Stimulated activated naive CD8-positive, alpha-beta T cell treated with anti-CD3 and anti-CD28 coated beads, Interleukin-15, Interleukin-2, amounts not matched to agents 100 ng/mL and 50 ng/mL, for 24 hours (primary cell): ENCODE measurements around the gene GALT.

ENCODE experiments used
- H3K27ac Mint-ChIP-seq: one replicate; pipeline ENCODE4 v1.8.0; 2021; ENCODE audit warnings: mild to moderate bottlenecking, mixed read lengths
- H3K27me3 Mint-ChIP-seq: one replicate; pipeline ENCODE4 v1.8.0; 2021; ENCODE audit warnings: mixed read lengths
- H3K36me3 Mint-ChIP-seq: one replicate; pipeline ENCODE4 v1.8.0; 2021; ENCODE audit warnings: low read depth, mixed read lengths
- H3K4me1 Mint-ChIP-seq: one replicate; pipeline ENCODE4 v1.8.0; 2021; ENCODE audit warnings: low read depth, mixed read lengths
- H3K4me3 Mint-ChIP-seq: one replicate; pipeline ENCODE4 v1.8.0; 2021; ENCODE audit warnings: mild to moderate bottlenecking, mixed read lengths
- H3K9me3 Mint-ChIP-seq: one replicate; pipeline ENCODE4 v1.8.0; 2021; ENCODE audit warnings: mixed read lengths

Gene GALT

DNA sequence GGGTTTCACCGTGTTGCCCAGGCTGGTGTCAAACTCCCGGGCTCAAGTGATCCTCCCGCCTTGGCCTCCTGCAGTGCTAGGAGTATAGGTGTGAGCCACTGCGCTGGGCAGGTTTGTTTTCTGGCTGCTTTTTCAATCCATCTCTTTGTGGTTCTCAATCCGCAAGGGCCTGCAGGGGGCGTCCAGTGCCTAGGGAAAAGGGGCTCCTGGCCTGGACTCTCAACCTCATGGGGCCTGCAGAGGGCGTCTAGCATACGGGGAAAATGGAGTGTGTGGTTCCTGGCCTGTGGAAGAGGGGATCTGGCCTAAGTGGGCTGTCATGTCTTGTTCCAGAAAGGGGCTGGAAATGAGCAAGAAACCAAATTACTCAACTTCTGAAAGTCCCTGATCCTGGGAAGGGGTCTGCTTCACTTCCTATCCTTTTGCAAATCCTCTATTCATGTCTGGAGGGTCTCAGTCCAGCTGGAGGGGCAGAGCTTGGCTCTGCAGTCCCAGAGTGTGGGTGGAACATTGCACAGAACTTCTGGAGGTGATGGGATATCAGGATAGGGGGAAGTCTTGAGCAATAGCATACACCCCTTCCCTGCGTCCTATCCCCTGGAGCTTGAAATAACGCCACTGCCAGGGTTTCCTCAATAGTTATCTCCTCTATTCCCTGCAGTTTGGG is 28.7 kb downstream of the GALT start:
- no peak overlapping the region for H3K4me3 Mint-ChIP-seq
- H3K36me3 Mint-ChIP-seq, result no peaks in the 10 kb centered on the region
- no peaks in the 10 kb centered on the region for H3K27me3 Mint-ChIP-seq
- H3K9me3 Mint-ChIP-seq, result peaks cover 8% of the 10 kb centered on the region
- no peak overlapping the region for H3K27ac Mint-ChIP-seq
- no peaks in the 10 kb centered on the region for H3K4me1 Mint-ChIP-seq

DNA sequence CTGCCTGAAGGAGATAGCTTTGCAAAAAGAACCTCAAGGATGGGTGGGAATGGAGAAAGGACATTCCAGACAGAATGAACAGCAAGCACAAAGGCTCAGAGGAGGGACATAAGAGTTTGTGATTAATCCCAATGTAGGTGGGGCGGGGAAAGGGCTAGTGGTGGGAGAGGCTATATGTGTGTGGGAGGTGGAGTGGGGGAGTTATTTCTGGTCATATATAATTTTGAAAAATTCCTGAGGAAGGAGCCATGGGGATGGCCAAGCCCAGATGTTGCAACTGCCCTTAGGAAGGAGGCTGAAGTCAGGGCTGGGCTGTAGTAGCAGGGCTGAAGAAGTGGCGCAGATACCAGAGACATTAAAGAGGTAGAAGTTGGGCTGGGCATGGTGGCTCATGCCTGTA is 29.4 kb downstream of the GALT start:
- H3K27ac Mint-ChIP-seq, result no peak overlapping the region

DNA sequence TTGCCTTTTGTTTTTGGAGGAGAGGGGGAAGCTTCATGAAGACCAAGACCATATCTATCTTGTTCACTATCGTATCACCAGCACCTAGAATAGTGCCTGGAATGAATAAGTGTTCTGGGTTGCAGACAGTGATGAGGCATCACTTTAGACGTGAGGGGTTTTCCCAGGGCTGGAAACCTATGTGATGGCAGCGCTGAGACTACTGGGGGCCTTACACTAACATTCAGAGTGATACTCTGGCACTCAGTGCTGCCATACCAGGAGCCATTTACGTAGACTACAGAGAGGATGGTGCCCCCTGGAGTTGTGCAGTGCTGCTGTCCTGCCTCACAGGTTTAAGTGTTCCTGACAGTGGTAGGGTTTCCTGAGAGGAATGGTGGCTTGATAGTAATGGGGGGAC is 37.7 kb downstream of the GALT start:
- no peaks in the 10 kb centered on the region for H3K36me3 Mint-ChIP-seq
- no peaks in the 10 kb centered on the region for H3K9me3 Mint-ChIP-seq
- H3K27me3 Mint-ChIP-seq, result no peaks in the 10 kb centered on the region
- H3K27ac Mint-ChIP-seq, result no peak overlapping the region
- H3K4me1 Mint-ChIP-seq, result peaks cover 8% of the 10 kb centered on the region
- no peak overlapping the region for H3K4me3 Mint-ChIP-seq

More for the DNA sequence above, 29.4 kb downstream of the GALT start:
- H3K4me3 Mint-ChIP-seq, result no peak overlapping the region
- no peaks in the 10 kb centered on the region for H3K4me1 Mint-ChIP-seq
- no peaks in the 10 kb centered on the region for H3K27me3 Mint-ChIP-seq
- peaks cover under 1% of the 10 kb centered on the region for H3K9me3 Mint-ChIP-seq
- H3K36me3 Mint-ChIP-seq, result no peaks in the 10 kb centered on the region

DNA sequence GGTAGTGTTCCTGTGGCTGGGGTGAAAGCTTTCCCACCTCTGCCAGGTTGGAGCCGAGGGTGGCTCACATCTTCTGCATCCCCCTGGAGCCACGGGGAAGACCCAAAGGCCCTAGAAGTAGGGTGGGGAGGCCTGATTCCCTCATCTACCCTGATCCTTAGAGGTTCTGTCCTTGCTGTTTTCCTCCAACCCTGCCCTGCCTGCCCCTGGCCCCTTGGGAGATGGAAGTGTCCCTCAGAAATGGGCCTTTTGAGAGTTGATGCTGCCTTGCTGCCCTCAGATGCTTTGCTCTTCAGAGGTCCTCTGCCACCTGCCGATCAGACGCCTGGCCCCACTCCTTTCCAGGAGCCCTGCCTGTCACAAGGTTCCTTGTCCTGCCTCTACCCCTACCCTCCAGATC is 38.3 kb downstream of the GALT start:
- H3K27me3 Mint-ChIP-seq, result no peaks in the 10 kb centered on the region
- no peaks in the 10 kb centered on the region for H3K9me3 Mint-ChIP-seq
- no peak overlapping the region for H3K27ac Mint-ChIP-seq
- no peak overlapping the region for H3K4me3 Mint-ChIP-seq
- H3K4me1 Mint-ChIP-seq, result peaks cover 8% of the 10 kb centered on the region
- H3K36me3 Mint-ChIP-seq, result no peaks in the 10 kb centered on the region

DNA sequence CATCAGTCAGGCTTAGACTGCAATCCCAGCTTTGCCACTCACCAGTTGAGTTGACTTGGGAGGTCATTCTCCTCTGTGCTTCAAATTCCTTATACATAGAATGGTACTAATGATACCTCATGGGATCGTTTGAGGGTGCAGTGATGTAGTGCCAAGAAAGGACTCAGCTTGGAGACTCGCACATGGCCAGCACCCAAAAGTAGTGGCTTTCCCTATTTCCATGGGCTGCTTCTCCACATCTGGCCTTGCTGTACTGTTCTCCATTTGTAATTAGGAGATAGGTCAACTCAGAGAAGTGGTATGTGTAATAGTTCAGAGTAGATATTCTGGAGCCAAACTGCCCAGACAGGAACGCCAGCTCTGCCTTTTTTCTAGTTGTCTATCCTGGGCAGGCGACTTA is 39.1 kb downstream of the GALT start:
- H3K27ac Mint-ChIP-seq, result no peak overlapping the region
- peaks cover 8% of the 10 kb centered on the region for H3K4me1 Mint-ChIP-seq
- H3K4me3 Mint-ChIP-seq, result no peak overlapping the region
- no peaks in the 10 kb centered on the region for H3K9me3 Mint-ChIP-seq
- H3K27me3 Mint-ChIP-seq, result no peaks in the 10 kb centered on the region
- no peaks in the 10 kb centered on the region for H3K36me3 Mint-ChIP-seq

DNA sequence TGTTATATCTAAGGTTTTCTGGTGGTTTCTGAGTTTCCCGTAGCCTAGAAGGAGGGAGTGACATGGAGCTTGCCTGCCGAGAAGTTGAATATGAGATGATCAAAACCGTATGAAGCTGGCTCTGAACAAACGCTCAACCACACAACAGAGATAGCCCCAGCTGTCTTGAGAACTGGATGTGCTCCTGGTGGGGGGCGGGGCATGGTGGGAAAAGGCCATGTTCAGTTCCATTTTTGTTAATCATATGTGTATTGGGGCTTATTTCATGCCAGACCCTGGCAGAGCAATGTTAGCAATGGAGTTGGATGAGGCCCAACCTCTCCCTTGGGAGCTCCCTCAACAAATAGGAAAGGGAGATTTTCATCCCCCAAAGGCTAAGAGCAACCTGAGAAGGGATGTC is 39.8 kb downstream of the GALT start:
- H3K4me1 Mint-ChIP-seq, result peaks cover 8% of the 10 kb centered on the region
- no peaks in the 10 kb centered on the region for H3K9me3 Mint-ChIP-seq

DNA sequence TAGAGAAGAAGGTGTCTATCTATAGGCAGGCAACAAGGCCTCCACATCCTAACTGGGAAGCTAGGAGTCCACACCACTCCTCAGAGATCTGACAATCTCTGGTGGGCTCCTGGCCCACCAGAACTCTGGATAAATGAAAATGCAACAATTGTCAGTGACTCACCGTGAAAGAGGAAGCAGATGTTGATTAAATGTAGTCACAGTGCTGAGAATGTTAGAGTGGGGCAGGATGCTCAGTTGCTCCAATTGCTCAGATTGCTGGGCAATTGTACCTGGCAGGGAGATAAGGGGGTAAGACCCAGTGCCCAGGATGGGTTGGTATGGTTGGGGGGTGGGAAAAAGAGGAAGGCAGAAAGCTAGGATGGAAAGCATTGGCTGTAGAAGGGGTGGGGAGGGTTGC is 40.3 kb downstream of the GALT start:
- H3K4me1 Mint-ChIP-seq, result peaks cover 8% of the 10 kb centered on the region
- no peaks in the 10 kb centered on the region for H3K27me3 Mint-ChIP-seq
- H3K9me3 Mint-ChIP-seq, result no peaks in the 10 kb centered on the region
- no peak overlapping the region for H3K4me3 Mint-ChIP-seq
- H3K36me3 Mint-ChIP-seq, result no peaks in the 10 kb centered on the region
- no peak overlapping the region for H3K27ac Mint-ChIP-seq

More for the DNA sequence above, 39.8 kb downstream of the GALT start:
- Mint-ChIP-seq H3K4me3 (no peak overlapping the region), H3K36me3 (no peaks in the 10 kb centered on the region), H3K27me3 (no peaks in the 10 kb centered on the region), H3K27ac (no peak overlapping the region)

DNA sequence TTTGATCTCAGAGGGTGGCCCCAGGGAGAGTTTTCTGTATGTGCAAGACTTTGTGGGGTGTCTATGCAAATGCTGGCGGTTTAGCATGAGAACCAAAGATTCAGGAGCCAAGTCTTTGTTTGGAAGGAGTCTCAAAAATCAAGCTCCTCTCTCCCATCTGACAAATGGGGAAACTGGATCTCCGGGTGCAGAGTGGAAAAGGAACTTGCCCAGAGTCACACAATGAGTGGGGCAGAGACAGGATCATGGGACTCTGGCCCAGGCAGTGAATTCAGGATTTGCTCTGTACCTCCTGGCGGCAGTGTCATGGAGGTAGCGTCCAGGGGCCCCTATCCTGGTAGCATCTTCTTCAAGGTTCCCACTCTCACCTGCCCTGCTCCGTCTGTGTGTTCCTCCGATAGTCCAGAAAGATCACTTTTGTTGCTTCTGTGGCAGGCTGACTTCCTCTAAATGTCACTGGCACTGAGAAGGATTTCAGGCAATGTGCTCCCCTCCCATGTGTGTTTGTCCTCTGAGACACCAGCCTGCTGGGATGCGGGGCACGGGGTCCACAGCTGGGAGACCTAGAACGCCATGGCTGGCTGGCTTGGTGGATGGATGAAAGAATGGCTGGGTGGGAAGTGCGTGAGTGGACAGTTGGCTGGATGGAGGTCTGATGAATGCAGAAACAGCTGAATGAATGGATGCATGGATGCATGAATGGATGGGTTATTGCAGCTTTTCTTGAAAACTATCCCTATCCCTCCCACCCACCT is 41.0 kb downstream of the GALT start:
- Mint-ChIP-seq H3K27ac (no peak overlapping the region), H3K4me3 (no peak overlapping the region), H3K36me3 (no peaks in the 10 kb centered on the region), H3K9me3 (no peaks in the 10 kb centered on the region), H3K27me3 (no peaks in the 10 kb centered on the region), H3K4me1 (peaks cover 8% of the 10 kb centered on the region)

DNA sequence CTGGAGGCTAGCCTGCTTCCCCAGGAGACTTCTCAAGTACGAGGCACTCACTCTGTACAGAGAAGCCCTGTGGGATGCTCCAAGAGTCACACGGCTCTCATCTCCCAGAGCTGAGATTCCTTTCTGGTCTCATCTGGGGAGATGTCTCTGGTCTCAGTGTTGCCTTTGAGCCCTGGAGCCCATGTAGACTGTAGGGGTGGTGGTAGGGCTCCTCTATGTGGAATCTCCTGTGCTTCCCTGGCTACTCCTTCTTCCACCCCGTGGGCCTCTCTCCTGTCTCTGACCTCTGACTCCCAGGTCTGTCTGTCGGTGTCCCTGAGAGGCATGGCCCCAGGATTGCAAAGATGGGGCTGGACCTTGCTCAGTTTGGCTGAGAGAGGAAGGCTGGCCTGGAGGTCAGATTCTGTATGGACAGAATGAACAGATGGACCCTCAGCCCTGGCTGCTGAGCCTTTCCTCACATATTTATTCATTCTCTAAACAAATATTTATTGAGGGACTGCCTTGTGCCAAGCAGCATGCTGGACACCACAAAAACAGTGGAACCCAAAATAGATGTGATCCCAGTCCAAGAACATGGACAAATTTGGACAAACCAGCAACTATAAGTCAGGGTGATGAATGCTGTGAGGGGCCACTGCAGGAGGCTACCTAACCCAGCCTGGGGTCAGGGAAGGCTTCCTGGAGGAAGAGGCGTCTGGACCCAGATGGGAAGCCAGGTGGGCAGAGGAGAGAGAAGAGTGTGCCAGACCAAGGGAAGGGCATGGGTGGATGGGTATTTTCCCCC is 42.0 kb downstream of the GALT start:
- Mint-ChIP-seq H3K27me3 (no peaks in the 10 kb centered on the region), H3K4me3 (no peak overlapping the region), H3K27ac (no peak overlapping the region), H3K9me3 (no peaks in the 10 kb centered on the region), H3K4me1 (peaks cover 8% of the 10 kb centered on the region), H3K36me3 (no peaks in the 10 kb centered on the region)

DNA sequence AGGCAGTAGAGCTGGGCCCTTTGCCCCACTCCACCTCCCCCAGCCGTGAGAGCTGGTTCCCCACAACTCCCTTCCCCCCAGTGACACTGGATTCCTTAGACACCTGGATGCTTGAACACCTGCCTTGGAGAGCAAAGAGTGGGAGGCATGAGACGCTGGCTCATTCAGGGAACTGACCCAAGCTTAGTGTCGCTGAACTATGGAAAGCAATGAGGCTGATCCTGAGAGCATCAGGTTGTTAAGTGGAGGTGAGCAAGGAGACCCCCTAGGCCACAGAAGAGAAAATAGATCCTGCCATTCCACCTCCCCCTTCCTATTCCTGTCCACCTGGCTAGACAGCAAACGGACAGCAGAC is 42.6 kb downstream of the GALT start:
- no peaks in the 10 kb centered on the region for H3K36me3 Mint-ChIP-seq
- H3K27ac Mint-ChIP-seq, result no peak overlapping the region
- H3K4me1 Mint-ChIP-seq, result peaks cover 5% of the 10 kb centered on the region
- no peak overlapping the region for H3K4me3 Mint-ChIP-seq
- H3K27me3 Mint-ChIP-seq, result no peaks in the 10 kb centered on the region
- no peaks in the 10 kb centered on the region for H3K9me3 Mint-ChIP-seq

DNA sequence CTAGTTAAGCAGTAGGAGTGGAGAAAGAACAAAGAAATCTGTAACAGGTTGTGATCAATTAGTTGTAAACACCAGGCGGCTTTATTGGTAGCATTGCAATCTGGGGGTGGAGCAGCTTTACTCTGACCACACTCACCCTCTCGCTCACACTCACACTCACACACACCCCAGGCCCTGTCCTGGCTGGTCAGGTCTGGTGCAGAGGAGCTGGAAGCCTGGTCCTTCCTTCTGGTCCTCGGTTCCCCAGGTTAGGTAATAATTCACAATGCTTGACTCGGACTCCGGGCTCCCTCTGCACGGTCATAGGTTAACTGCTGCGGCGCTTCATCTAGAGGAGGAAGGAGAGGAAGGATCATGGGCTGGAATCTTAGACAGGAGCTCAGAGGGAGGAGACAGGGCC is 43.0 kb downstream of the GALT start:
- H3K36me3 Mint-ChIP-seq, result no peaks in the 10 kb centered on the region
- H3K4me1 Mint-ChIP-seq, result peaks cover under 1% of the 10 kb centered on the region
- H3K27ac Mint-ChIP-seq, result no peak overlapping the region
- H3K27me3 Mint-ChIP-seq, result no peaks in the 10 kb centered on the region
- no peaks in the 10 kb centered on the region for H3K9me3 Mint-ChIP-seq
- no peak overlapping the region for H3K4me3 Mint-ChIP-seq

DNA sequence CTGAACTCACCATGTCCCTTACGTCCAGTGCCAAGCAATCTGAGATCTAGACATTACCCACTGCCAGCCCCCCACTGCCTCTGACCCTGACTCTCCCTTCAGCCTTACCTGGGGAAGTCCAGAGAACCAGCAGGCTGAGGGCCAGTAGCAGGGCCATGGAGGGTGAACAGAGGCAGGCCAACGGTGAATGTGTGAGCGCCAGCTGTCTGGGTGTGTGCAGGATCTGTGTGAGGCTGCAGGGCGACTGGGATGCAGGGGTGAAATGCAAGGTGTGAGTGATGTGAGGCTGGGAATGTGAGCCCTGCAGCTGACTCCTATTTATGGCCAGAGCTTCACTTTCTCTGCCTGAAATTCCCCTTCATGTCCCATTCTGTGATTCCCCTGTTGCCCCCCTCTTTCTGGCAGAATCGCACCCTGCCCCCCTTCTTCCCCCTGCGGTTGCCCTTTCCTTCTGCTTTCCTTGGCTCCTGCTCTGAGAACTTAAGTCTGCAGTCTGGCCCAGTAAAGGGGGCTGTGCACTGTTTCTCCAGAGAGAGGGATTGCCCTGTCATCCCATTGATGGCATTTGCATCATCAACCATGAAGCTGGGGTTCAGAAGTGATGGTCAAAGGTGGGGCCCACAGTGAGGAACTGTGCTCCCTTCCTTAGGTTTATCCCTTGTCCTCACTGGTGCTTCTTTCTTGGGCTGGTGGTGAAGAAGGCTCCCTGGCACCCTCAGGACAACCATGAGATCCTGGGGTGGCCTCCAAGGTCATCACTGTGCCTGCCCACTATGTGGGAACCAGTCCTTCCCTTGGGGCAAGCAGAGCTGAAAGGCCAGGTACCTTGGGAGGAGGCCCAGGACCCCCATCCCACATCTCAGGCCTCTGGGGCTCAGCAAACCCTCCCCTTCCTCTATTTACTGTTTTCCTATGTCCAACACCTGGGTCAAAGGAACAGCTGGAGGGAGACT is 44.8 kb downstream of the GALT start, which contains the start of gene CCL19:
TSS of gene CCL19 (minus strand) at position 294 of the 953 bp plus-strand sequence. CDS start at position 157, 137 bp downstream.
- no peaks in the 10 kb centered on the region for H3K4me1 Mint-ChIP-seq
- no peak within 1 kb of the TSS for H3K4me3 Mint-ChIP-seq
- no peak within 1 kb of the TSS for H3K27ac Mint-ChIP-seq
- H3K27me3 Mint-ChIP-seq, result no peaks in the 10 kb centered on the region
- no peaks in the 10 kb centered on the region for H3K9me3 Mint-ChIP-seq
- no peaks in the 10 kb centered on the region for H3K36me3 Mint-ChIP-seq

DNA sequence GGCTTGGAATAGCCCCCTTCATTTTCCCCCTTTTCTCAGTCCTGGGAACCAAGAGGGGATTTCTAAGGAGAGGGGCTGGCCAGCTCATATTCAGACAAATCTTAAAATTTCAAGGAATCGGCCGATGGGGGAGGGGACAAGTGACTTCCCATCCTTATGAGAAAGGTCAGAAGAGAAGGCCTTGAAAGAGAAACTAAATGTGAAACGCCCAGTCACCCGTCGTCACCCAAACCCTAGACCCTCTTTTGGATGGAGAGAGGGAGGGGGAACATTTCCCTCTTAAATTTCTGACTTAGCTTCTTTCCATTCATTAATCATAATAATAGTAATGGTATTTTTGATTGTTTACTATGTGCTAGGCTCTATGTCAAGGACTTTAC is 45.5 kb downstream of the GALT start:
- H3K36me3 Mint-ChIP-seq, result no peaks in the 10 kb centered on the region
- H3K27me3 Mint-ChIP-seq, result no peaks in the 10 kb centered on the region
- no peak overlapping the region for H3K27ac Mint-ChIP-seq
- H3K9me3 Mint-ChIP-seq, result no peaks in the 10 kb centered on the region
- no peak overlapping the region for H3K4me3 Mint-ChIP-seq
- no peaks in the 10 kb centered on the region for H3K4me1 Mint-ChIP-seq

DNA sequence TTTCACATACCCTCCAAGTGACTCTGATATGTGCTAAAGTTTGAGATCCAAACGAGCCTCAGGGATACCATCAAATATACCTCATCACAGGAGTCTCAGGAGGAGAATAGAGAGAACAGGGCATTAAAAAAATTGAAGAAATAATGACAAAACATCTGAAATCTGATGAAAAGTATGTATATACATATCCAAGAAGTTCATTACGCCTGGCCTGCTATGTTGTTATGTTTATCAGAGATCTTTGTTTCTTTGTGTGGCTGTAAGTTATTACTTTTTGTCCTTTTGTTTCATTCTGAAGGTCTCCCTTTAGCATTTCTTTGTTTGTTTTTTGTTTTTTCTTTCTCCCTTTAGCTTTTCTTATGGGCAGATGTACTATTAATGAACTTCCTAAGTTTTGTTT is 47.1 kb downstream of the GALT start:
- H3K9me3 Mint-ChIP-seq, result no peaks in the 10 kb centered on the region
- H3K27ac Mint-ChIP-seq, result no peak overlapping the region
- no peaks in the 10 kb centered on the region for H3K36me3 Mint-ChIP-seq
- H3K27me3 Mint-ChIP-seq, result no peaks in the 10 kb centered on the region
- no peak overlapping the region for H3K4me3 Mint-ChIP-seq
- H3K4me1 Mint-ChIP-seq, result no peaks in the 10 kb centered on the region
